HUDEP-2 (cell line): ENCODE results near the gene SIL1.
A peak's percentile ranks its signal among the peaks of the same experiment; 100 is the strongest.
"Not testable (repeated sequence)": the region's sequence is repeated elsewhere in the genome, so short reads cannot be mapped to it uniquely, and the experiment has no call there.

Experiments used
- DNase-seq, 76 experiments: peaks; one replicate each; lab custom pipeline; 2025; ENCODE audit not compliant: unreplicated experiment in 76 of 76; lab: John Stamatoyannopoulos, UW

SIL1 gene

DNA sequence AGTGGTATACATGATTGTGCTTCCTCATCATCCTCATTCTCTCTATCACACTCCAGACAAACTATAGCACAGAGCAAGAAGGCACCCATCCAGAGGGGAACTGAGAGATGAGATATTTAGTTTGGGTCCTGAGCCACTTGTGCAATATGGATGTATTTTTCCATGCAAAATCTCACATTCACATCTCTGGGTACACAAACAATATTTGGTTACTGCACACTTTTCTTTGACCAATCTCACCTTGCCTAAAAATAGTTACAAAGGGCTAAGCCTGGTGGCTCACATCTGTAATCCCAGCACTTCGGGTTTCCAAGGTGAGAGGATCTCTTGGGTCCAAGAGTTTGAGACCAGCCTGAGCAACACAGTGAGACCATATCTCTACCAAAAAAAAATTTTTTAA, 120.3 kb downstream of the SIL1 start:
- DNase-seq = no peak

DNA sequence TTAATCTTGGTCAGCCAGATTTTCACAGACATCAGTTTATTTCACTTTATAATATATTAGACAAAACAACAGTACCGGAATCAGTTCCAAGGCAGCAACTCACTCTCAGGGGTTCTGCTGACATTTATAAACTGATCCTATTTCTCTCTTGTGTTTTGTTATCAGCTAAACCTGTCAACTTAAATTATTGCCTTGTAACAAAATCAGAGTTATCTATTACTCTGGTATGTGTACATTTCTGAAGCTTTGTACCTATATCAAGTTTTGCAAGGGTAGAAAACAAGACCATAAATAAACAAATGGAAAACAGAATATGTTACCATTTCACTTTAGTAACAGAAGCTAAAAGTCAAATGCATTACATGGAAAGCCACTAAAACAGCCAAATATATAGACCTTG, 122.1 kb downstream of the SIL1 start:
- no peak for DNase-seq

DNA sequence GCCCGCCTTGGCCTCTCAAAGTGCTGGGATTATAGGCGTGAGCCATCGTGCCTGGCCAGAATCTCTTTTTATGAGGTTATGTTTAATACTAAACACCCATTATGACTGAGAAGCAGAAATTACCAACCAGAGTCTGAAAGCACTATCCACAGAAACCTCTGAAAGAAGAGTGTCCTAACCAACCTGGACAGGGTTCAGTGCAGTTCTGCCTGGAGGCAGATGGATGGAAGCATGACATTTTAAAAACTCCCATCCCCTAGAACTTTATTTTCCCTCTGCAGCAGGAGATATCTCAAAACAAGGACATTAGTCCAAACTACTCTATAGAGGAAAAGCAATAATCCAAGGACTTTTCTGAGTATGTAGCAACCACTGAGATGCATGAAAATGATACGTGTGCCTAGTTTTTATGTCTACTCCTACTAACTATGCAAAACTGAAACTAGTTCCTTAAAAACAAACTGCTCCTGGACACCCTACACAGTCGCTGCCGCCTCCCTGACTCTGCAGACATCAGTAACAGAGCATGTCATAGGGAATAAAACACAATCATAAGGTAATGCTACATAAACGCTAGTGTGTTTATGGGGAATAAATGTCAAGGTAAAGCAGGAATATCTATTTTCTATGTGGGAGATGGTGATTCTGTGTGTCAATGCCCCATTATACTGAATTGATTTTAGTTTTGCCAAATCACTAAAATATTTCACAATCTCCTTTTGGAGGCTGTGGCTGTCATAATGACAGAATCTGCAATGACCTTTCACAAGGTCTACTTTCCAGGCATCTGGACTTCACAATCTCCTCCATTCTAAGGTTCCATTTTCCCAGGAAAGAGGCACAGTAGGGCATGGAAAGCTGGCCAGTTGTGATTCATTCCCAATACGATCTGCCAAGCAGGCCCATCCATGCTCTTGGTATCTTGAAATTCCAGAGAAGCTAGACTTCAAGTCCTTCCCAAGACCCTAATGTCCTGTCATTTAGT, 122.8 kb downstream of the SIL1 start:
- DNase-seq = no peak

DNA sequence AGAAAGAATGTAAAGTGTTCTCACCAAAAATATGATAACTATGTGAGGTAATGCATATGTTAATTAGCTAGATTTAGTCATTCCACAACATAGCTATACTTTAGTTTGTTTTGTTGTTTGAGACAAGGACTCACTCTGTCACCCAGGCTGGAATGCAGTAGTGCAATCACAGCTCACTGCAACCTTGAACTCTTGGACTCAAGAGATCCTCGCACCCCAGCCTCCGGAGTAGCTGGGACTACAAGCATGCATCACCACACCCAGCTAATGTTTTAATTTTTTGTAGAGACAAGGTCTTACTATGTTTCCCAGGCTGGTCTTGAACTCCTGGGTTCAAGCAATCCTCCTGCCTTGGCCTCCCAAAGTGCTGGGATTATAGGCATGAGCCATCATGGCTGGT, 124.2 kb downstream of the SIL1 start:
- DNase-seq = not testable (repeated sequence)

DNA sequence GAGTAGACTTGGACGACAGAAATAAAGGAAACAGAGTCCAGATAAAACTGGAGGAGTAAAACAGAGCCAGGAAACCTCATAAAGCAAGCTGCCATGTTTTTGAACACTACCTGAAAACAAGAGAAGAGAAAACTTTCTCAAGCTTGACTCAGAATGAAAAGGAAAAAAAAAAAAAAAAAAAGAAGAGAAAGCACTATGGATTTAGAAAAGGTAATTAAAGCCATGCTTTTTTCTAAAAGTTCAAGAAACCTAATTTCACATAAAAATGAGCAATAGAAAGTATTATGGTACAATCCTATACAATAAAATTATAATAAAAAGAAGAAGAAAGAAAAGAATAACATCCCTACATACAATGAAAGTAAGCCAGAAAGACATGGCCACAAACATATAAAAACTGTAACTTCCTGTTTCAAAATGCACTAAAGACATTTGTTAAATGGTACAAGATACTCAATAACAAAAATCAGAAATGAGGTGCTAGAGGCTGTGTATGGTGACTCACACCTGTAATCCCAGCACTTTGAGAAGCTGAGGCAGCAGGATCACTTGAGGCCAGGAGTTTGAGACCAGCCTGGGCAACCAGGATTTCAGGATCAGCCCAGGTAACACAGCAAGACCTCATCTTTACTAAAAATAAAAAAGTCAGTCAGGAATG, 129.5 kb downstream of the SIL1 start:
- DNase-seq = no peak

DNA sequence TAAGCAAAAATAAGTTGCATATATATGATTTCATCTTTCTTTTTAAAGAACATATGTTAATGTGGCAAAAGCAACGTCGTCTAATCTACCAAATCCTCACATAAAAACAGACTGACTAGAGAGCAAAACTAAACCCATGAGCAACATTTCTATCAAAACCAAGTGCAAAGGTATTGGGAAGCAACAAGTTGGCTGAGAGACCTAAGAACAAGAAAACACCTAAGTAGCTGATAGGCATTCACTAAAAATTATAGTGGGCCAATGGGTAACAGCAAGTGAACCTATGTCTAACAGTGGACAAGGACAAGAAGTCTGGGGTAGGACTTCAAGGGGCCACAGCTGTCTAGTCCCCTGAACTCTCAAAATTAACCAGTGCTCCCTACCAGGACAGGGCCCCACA, 130.1 kb downstream of the SIL1 start:
- no peak for DNase-seq

DNA sequence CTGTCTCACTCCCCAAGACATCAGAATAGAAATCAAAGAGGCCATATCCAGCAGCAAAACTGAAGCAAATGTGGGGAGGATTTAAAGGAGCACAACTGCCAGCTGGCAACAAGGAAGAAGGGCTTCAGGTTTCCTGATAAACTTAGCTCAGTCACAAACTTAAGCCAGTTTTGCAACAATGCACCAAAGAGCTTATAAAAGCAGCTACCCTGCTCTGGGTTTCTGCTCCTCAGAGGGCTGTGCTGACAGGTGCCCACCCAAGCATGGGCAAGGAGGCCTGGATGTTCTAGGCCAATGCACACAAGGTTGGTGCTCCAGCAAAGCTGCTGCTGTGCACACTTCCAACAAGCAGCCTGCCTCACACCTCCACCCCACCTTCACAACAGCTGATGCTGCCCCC, 132.9 kb downstream of the SIL1 start:
- no peak for DNase-seq

DNA sequence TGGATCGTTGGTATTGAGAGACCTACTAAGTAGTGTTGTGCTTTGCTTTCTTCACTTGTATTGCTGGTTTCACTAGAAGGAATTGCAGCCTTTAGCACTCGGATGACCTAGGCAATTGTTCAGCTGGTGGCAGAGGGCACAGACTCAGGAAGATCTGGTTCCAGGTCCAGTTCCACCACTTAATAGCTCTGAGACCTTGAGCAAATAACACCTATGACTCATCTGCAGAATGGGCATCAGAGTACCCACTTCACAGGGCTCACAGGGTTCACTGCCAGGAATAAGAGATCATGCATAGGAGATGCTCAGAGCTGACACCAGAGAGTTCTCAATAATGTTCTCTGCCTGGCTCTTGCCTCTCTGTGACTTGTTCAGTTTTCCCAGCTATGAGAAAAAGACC, 133.6 kb downstream of the SIL1 start:
- DNase-seq = no peak

DNA sequence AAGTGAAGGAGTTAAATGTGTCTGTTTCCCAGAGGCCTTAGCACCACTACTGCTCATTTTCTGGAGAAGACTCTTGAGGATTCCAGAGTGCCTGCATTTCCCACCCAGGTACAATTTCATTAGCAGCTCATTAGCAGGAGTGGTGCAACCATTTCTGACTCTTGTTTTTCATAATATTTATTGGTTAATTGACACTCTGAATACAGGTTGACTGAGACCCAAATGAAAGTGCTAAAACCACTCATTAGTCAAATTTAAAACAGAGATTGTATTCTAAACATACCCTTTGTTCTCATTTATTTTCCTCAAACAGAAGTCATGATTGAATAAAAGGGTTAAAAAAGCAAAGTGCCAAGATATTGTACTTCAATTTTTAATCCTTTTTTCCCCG, 134.5 kb downstream of the SIL1 start:
- DNase-seq = no peak

DNA sequence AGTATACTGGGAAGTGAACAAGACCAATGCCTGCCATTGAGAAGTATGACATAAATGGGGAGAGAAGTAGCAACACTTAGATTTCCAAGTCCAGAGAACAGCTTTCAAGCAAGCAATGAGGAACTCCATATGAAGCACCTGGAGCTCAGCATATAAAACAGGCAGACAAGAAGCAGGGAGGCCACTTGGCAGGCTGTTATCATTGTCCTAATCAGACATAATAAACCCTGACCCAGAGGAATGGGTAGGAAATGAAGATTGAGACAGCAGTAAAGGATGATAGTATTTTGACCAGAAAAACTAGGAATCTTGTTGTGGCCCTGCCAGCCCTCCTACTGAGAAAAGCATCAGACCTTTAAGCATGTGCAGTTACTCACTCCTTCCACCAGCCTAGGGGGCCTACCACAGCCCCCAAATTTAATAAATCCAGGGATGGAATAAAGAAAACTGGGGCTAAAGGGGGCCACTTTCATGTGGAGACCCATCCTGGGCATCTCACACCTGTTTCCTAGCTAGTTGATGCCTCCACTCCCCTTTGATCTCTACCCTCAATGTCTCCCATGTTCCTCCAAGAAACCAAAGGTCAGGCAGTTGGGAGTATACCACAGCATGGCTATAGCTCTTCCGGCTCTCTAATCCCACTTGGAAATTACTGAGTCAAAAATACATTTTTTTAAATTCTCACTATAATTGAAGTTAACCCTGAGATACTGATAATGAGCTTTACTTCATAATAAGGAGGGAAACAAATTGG, 135.1 kb downstream of the SIL1 start:
- peak in 1 of 76 experiments; percentile 13 for DNase-seq

DNA sequence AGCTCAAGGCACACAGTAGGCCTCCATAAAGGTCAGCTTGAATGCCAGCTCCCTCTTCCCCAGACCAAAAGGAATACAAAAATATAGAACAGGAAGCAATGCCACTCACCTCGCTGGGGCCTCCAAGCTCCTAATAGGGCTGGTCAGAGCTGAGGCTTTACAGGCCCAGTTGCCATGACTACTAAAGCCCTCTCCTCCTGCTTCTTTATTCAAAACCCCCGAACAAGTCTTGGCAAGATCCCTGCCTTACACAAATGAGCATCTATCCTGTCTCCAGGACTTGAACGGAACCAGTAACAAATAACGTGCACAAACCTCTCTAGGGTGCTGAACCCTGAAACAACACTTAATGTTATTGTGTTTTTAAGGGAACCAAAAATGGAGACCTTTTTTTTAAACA, 136.3 kb downstream of the SIL1 start:
- DNase-seq = no peak

DNA sequence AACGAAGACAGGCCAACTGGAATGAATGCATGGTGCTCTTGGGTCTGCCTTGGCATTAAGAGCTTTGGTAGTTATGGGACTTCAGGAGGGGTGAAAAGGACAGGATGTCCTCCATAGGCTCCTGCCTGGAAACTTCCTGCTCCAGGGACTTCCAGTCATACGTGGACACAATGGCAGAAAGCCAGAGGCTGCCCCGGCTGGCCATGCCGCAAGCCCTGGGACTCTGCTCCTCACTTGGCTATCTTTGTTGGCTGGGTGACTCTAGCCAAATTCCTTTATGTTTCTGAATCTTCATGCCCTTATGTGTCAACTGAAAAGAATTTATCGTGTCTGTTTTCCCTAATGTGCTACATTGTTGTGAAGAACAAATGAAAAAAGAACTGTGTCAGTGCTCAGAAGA, 136.9 kb downstream of the SIL1 start:
- no peak for DNase-seq

DNA sequence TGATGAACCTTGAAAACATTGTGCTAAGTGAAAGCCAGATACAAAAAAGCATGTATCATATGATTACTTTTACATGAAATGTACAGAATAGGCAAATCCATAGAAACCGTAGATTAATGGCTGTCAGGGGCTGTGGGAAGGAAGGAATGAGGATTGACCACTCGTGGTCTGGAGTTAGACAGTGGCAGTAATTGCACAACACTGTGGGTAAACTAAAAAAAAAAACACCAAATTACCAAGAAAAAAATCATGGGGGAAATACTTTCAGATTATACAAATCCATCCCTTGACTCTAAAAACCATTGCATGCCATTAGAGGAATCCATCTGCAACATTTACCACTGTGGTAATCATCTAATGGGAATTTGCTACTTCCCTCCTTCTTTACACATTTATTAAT, 140.0 kb downstream of the SIL1 start:
- DNase-seq = no peak

DNA sequence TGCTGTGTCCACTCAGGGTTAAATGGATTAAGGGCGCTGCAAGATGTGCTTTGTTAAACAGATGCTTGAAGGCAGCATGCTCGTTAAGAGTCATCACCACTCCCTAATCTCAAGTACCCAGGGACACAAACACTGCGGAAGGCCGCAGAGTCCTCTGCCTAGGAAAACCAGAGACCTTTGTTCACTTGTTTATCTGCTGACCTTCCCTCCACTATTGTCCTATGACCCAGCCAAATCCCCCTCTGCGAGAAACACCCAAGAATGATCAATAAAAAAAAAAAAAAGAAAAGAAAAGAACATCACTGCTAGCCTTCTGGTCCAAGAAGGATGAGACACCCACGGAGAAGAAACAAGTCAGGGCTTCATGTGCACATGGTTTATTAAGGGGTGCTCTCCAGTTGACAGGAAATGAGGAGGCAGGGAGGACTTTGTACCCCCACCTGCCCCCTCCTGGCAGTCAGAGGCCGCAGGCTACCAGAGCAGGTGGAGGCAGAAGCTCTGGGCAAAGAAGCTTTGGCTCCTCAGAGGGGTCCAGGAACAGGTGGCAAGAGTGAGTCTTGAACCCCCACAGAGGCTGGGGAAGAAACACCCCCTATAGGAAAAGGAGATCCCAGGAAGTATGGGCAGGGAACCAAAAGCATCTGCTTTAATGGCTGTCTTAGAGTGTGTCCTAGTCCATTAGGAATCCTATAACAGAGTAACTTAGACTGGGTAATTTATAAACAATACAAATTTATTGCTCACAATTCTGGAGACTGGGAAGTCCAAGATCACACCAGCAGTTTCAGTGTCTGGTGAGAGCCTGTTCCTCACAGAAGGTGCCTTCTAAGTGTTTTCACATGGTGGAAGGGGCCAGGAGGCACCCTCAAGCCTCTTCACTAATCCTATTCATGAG, 140.9 kb downstream of the SIL1 start:
- not testable (repeated sequence) for DNase-seq

DNA sequence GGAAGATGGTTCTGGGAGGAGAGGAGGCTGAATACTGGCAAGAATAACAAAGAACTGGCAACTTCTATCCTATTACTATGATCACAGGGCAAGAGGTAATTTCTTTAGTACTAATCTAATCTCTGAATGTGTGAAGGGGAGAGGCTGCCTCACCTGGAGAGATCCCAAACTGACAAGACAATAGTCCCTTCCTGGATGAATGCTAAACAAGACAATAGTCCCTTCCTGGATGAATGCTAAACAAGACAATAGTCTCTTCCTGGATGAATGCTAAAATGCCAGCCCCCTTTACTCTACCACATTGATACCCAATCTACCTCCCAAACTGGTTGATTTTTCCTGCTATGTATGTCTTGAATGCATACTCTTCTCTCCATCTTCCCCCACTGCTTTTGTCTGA, 145.2 kb downstream of the SIL1 start:
- no peak for DNase-seq

DNA sequence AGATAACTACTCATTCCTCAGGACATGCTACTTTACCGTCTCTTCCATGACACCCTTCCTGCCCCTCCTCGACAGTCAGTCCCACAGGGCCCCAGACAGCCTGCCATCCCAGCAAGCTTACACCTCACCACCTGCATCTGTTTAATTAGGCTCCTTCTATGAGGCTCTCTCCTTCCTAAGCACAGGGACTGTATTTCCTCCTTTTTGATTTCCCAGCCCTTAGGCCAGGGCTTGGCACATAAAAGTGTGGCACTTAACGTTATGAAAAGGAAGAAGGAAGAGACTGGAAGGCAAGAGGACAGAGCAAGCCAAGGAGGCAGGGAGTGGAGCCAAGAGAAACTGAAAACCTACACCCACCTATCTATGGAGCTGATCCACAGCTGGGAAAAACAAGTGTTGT, 146.8 kb downstream of the SIL1 start:
- no peak for DNase-seq

DNA sequence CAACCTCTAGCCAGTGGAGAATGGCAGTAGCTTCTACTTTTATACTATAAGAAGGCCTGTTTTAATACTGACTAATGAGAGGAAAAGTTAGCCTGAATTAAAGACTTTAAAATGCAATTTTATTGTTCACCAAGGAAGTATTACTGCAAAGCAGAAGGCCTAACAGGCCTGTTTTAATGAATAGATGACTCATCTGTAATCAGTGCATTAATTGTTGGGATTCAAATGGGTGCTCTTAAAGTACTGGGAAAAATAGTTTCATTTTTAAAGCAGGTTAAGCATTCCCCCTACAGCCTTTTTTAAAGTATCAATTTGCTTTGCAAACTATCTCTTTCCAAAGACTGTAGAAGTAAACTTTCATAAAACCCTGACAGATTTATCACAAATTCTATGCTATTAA, 147.7 kb downstream of the SIL1 start:
- DNase-seq = no peak

DNA sequence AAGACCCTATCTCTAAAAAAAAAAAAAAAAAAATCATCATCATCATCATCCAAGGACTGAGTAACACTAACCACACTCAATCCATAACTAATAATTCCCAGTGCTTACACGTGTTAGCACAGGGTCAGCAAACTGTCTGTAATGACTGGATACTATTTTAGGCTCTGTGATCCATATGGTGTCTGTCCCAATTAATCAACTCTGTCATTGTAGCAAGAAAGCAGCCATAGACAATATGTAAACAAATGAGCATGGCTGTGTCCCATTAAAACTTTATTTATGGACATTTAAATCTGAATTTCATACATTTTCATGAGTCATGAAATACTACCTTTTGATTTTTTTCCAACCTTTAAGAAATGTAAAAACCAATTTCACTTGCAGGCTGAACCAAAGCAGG, 148.4 kb downstream of the SIL1 start:
- DNase-seq = no peak

DNA sequence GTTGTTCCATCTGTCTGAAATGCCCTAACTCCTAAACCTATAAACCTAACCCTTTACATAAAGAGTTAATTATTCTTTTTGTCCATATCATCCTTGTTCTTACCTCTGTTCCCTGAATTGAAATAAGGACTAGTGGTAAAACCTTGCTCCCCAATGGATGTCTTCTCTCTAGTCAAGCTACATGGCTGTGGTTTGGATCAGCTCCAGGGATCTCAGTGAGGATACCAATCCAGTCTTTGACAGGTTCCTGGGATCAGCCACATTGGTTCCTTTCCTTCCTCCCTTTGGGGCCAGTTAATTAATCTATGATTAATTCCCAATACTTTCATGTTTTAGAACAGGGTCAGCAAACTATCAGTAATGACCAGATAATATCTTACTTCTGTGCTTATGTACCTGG, 151.6 kb downstream of the SIL1 start:
- no peak for DNase-seq

DNA sequence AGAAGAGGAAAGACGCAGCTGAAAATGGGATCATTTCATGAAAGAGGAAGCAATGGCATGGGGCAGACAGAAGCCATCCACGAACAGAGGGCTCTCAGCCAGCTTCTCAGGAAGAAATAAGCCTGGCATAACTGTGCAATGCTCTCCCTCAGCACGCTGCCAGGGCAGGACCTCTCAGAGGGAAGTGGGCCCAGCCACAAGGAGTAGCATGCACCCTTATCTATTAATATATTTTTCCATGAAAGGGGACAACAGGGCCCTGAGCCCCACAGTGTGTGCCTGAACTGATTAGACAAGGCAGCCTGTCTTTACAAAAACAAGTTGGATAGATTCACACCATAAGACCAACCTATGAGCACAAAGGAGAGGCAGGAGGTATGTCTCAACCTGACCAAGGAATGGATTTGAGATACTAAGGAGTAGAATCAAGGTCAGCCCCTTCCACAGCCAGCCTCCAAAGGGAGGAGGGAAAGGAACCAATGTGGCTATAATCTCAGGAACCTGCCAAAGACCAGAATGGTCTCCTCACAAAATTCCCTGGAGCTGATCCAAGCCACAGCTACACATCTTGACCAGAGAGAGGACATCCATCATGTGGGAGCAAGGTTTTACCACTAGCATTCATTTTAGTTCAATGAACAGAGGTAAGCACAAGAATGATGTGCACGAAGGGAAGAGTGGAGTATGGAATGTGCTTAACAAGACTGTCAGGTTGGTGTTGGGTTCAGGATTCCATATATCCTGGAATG, 154.8 kb downstream of the SIL1 start:
- peak in 6 of 76 experiments; percentile 1 to 17 (median 9) for DNase-seq
